BJ (cell line): ENCODE results near the gene DPEP1. TPM values are rescaled to one million over a fixed set of nuclear protein-coding genes. Genes with fewer than 3 reads are reported as not detected.

Experiments
- CTCF ChIA-PET: fragments of 350-600 bp; formaldehyde crosslinking; extraction: SDS; loops from one replicate; lab custom pipeline; 2021; ENCODE audit warnings: antibody characterized with exemption, inconsistent platforms; lab: Yijun Ruan, JAX
- POLR2A ChIA-PET: fragments of 300-600 bp; sonication (Branson Sonifier 250); formaldehyde crosslinking; extraction: SDS; loops from one replicate; lab custom pipeline; 2021; ENCODE audit warnings: antibody characterized with exemption; lab: Charles Lee
- DNase-seq: peaks from one replicate; pipeline ENCODE4 v3.0.0-alpha.2; 2011; ENCODE audit warnings: low read depth
- H3K27me3 ChIP-seq: 2 replicates; pipeline ENCODE4 v1.6.0; 2011; ENCODE audit warnings: low read length; ENCODE audit not compliant: control insufficient read depth, insufficient read depth
- H3K36me3 ChIP-seq: 2 replicates; pipeline ENCODE4 v1.5.1; 2011; ENCODE audit warnings: low read length; ENCODE audit not compliant: control insufficient read depth, insufficient read depth
- H3K4me3 ChIP-seq: 2 replicates; pipeline ENCODE4 v1.5.1; 2011; ENCODE audit warnings: low read depth, mild to moderate bottlenecking, control low read depth, low read length
- CTCF ChIP-seq: IDR thresholded peaks from 2 replicates; pipeline ENCODE4 v1.5.1; 2011; ENCODE audit warnings: low read depth, mild to moderate bottlenecking, control low read depth, inconsistent platforms, low read length, moderate library complexity; ENCODE audit not compliant: insufficient read depth
- polyA plus RNA-seq: library from polyadenylated mRNA; depleted of rRNA; stranded (reverse); fragments of >200 nt; gene quantifications from 2 replicates; pipeline ENCODE4 v1.2.3, GENCODE V29; 2011

DPEP1 gene
- polyA plus RNA-seq, 1 experiment = not detected

GRCh38 chr16:89610108-89610453 lies 3.4 kb upstream of the DPEP1 start:
- Histone ChIP-seq H3K4me3 (no peak overlapping the region), H3K27me3 (no peaks in the 10 kb centered on the region; the same call in 1 of the 2 replicates), H3K36me3 (no peaks in the 10 kb centered on the region)
- TF ChIP-seq CTCF = no peak
- no peak for DNase-seq
- ChIA-PET CTCF (no interaction called here), POLR2A (no interaction called here)

DNA sequence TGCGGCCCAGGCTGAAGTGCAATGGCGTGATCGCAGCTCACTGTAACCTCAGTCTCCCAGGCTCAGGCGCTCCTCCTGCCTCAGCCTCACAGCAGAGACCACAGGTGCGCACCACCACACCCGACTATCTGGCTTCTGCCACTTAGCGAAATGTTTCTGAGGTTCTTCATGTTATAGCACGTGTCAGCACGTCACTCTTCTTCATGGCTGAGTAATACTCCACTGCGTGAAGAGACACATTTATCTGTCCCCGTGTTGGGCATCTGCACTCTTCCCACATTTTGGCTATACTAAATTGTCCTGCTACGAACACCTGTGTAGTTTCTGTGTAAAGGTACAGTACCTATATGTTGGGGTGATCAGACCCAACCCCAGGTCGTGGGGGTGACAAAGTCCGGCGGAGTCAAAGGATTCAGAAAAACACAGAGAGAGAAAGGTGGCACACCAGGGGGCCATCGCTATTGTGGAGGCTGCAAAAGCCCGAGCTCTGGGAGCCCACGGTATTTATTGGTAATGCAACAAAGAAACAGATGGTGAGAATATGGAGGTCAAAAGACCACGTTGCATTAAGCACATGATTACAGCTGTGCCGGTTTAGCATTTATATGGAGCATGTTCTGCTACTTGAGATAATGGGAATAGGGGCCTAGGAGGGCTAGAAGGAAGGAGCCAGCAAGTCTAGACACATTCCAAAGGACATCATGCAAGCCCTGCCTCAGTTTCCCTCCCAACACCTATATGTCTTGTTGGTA lies 851 bp upstream of the DPEP1 start:
- H3K4me3 ChIP-seq = no peak overlapping the region
- TF ChIP-seq CTCF = no peak
- no peaks in the 10 kb centered on the region; the same call in 1 of the 2 replicates for H3K27me3 ChIP-seq
- CTCF ChIA-PET = interaction anchor here (1.2 kb wide), 1 partner anchor 37 kb away, joined by 4 read pairs; the partner anchor contains the start of gene CPNE7
- POLR2A ChIA-PET = no interaction called here
- no peaks in the 10 kb centered on the region for H3K36me3 ChIP-seq
- DNase-seq = no peak

DNA sequence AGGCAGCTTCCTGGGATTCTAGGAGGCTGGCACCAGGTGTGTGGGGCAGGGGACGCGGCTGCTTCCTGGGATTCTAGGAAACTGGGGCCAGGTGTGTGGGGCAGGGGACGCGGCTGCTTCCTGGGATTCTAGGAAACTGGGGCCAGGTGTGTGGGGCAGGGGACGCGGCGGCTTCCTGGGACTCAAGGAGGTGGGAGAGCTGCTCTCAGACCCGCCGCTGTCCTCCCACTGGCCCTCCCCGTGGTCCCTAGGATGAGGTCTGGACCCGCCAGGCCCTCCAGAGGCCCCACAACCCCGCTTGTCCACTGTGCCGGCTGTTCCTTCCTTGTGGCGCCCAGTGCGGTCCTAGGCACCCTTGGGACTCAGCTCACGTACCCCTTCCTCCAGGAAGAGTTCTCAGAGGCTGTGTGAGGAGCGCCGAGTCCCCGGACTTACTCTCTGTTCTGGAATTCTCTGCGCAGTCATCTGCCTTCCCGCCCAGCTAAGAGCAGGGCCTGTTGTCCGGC lies 565 bp downstream of the DPEP1 start:
- no peak for DNase-seq

GRCh38 chr16:89615176-89615575 lies 1.7 kb downstream of the DPEP1 start:
- ChIA-PET POLR2A (no interaction called here), CTCF (interaction anchor here (0.7 to 3.6 kb wide), 15 partner anchors 8 to 56 kb away, joined by 3 to 36 read pairs (median 8); partner anchors contain the start of gene CPNE7)
- no peak for DNase-seq
- no peaks in the 10 kb centered on the region for H3K36me3 ChIP-seq
- TF ChIP-seq CTCF = no peak
- no peak overlapping the region for H3K4me3 ChIP-seq
- H3K27me3 ChIP-seq = no peaks in the 10 kb centered on the region; the same call in 1 of the 2 replicates

More for the DNA sequence above, 565 bp downstream of the DPEP1 start:
- no peak for TF ChIP-seq CTCF
- CTCF ChIA-PET = interaction anchor here (1.2 to 3.6 kb wide), 9 partner anchors 9 to 40 kb away, joined by 4 to 36 read pairs (median 8); partner anchors contain the start of gene CPNE7
- POLR2A ChIA-PET = no interaction called here
- H3K4me3 ChIP-seq = no peak overlapping the region
- H3K36me3 ChIP-seq = no peaks in the 10 kb centered on the region
- no peaks in the 10 kb centered on the region; the same call in 1 of the 2 replicates for H3K27me3 ChIP-seq

DNA sequence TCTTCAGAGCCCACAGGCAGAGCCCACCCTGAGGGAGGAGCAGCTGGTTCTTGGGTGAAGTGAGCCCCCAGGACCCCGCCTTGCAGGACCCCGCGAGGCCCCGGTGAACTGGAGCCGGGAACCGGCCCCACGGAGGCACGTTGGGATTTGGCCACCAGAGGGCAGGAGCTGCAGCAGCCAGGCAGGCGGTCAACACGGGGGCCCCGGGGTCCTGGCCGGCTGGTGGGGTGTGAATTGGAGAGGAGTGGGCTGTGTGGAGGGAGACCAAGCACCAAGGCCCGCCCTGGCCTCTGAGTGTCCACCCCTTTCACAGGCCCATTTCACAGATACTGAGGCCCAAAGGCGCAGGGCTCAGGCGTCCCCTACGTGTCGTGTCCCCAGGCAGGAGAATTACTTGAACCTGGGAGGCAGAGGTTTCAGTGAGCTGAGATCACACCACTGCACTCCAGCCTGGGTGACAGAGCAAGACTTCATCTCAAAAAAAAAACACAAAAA lies 2.2 kb downstream of the DPEP1 start:
- TF ChIP-seq CTCF = peak; percentile 82
- Histone ChIP-seq H3K27me3 (peaks cover 3% of the 10 kb centered on the region), H3K36me3 (no peaks in the 10 kb centered on the region), H3K4me3 (no peak overlapping the region)
- no peak for DNase-seq
- ChIA-PET POLR2A (no interaction called here), CTCF (interaction anchor here (0.6 to 3.6 kb wide), 15 partner anchors 9 to 55 kb away, joined by 3 to 36 read pairs (median 7); partner anchors contain the start of genes CHMP1A, CPNE7 and SPATA33)
